NCI-H345 treated with DMSO at 0.1 percent for 48 hours (cell line): Measurements from ENCODE around the gene TDRD15.
A peak's percentile ranks its signal among the peaks of the same experiment; 100 is the strongest.
"Not testable (repeated sequence)": the region's sequence is repeated elsewhere in the genome, so short reads cannot be mapped to it uniquely, and the experiment has no call there.

Experiments
- DNase-seq: peaks from one replicate; lab custom pipeline; 2025; ENCODE audit not compliant: unreplicated experiment; lab: John Stamatoyannopoulos, UW

Gene TDRD15

GRCh38 chr2:21142149-21142548 lies 18.4 kb downstream of the TDRD15 start:
- DNase-seq = no peak

DNA sequence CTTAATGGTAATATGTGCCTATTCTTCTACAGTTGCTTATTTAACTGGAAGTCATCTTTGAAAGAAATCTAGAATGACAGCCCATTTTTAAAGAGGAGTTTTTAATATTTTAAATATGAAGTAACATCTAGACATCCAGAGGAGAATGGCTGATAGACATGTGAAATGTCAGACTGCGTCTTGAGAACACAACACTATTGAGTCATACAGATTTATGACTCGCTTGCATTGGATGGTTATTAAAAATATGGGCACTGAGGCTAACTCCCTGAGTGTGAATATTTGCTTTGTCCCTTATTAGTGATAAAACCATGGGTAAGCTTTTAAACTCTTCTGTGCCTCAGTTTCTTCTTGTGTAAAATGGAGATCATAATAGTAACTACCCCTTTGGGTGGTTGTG lies 22.9 kb downstream of the TDRD15 start:
- DNase-seq = no peak

DNA sequence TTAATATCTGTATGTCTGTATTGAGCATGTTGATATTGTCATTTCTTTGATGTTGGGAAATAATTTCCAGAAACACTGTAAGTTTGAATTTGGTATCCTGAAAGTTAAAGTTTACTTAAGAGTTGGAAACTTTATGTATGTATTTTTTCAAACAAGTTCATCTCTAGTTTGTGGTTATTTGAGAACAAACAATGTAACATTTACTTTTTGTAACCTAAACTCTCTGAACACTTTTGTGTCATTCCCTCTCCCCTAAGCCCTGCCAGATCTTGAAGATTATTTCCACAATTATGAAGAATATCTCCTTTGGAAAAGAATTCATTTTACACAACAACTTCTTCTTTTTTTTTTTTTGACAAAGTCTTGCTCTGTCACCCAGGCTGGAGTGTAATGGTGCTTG lies 24.9 kb downstream of the TDRD15 start:
- DNase-seq = no peak

DNA sequence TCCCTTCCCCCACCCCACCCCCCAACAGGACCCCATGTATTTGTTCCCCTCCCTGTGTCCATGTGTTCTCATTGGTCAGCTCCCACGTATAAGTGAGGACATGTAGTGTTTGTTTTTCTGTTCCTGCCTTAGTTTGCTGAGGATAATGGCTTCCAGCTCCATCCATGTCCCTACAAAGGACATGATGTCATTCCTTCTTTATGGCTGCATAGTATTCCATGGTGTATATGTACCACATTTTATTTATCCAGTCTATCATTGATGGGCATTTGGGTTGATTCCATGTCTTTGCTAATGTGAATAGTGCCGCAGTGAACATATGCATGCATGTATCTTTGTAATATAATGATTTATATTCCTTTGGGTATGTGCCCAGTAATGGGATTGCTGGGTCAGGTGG lies 27.5 kb downstream of the TDRD15 start:
- DNase-seq = not testable (repeated sequence)

- no peak for DNase-seq
Observed at GRCh38 chr2:21155365-21156136, 31.8 kb downstream of the TDRD15 start.

- DNase-seq = no peak
Observed at GRCh38 chr2:21161122-21161521, 37.4 kb downstream of the TDRD15 start.

DNA sequence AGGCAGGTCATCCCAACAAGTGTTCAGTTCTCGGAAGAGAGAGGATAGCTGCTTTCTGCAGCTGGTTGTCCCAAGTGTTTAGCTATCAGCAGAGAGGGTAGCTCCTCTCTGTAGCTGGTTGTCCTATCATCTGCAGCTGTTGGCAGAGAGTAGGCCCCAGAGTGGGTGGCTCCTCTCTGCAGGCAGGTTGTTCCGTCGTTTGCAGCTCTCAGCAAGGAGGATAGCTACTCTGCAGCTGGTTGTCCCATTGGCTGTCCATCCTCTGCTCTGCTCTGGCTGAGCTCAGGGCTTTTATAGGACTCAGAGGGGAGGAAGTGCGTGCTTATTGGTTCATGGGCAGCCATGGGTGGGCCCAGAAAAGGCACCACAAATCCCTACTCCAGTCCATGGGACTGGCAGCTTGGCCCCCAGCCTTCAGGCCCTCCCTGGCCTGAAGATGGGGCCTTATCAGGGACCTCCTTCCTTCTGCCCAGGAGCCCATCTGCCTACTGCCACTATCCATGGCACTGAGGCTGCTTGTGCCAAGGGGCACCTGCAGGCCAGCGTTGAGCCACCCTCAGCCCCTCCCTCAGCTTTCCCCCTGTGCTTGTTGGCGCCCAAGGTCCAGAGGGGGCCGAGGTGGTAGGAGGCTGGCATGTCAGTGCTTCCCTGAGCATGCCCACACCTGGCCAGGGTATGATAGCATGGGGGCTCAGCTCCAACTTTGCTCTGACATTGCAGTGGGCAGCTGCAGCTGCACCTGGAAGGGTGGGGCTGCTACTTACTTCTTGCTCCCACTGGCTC lies 38.3 kb downstream of the TDRD15 start:
- DNase-seq = no peak

- no peak for DNase-seq
Observed at GRCh38 chr2:21162615-21162878, 38.8 kb downstream of the TDRD15 start.

- DNase-seq = no peak
Observed at GRCh38 chr2:21163213-21163612, 39.4 kb downstream of the TDRD15 start.

- DNase-seq = no peak
Observed at GRCh38 chr2:21165350-21165749, 41.6 kb downstream of the TDRD15 start.

- DNase-seq = peak; percentile 14
Observed at GRCh38 chr2:21175895-21176646, 52.3 kb downstream of the TDRD15 start.

GRCh38 chr2:21181957-21182356 lies 58.2 kb downstream of the TDRD15 start:
- DNase-seq = no peak

DNA sequence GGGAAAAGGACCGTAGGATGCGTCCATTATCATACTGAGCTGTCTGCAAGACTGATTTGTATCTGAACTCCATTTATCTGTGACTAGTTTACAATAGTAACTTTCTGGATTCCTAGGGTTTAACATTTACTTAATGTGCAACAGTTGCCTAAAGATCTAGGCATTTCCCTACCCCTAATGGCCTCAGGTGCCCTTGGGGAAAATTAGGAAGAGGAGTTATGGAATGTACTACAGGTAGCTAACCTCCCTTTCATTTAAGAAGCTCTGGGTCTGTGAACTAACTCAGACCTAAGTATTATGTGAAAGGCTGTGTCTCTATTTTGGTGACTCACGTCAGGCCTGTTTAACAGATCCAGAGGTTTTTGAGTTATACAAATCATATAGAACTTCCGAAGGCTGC lies 59.5 kb downstream of the TDRD15 start:
- DNase-seq = no peak

GRCh38 chr2:21183726-21184125 lies 60.0 kb downstream of the TDRD15 start:
- DNase-seq = no peak

DNA sequence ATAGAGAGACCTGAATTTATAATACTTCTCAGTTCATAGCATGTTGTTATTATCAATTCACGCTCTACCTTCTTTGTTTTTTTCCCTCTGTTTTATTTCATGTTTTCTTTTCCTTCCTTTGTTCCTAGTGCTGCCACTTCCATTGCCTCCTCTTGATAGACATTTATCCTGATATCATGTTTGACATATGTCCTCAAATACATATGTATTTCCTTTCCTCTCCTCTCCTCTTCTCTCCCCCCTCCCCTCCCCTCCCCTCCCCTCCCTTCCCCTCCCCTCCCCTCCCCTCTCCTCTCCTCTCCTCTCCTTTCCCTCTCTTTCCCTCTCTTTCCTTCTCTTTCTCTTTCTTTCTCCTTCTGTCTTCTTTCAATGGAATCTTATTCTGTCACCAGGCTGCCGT lies 67.8 kb downstream of the TDRD15 start:
- DNase-seq = no peak
